Measurements from ENCODE around the gene NNAT. TPM values are rescaled to one million over a fixed set of nuclear protein-coding genes. Genes with fewer than 3 reads are reported as not detected.

The NNAT gene
- total and polyA plus RNA-seq, 10 donors = 0.20 to 0.35 (median 0.29) TPM; not detected in 5

- TF ChIP-seq POLR2A (IDR thresholded peaks at IDR 0.05) (no peak), POLR2AphosphoS5 (IDR thresholded peaks at IDR 0.05) (no peak), CTCF (IDR thresholded peaks at IDR 0.05 in 8 of 11, conservative IDR thresholded peaks at IDR 0.05 in 3 of 11) (no peak)
- peaks cover 0 to 4% (median 0%) of the 10 kb centered on the region in 7 donors for H3K27me3 ChIP-seq (replicated peaks in 1 of 7)
- H3K4me3 ChIP-seq = no peak overlapping the region
- peaks cover 0 to 4% (median 0%) of the 10 kb centered on the region in 8 donors for H3K9me3 ChIP-seq
- WGBS, 5 donors = 74 to 90% (median 76%) methylated on average over 4 of the region's 4 CpGs
- no peaks in the 10 kb centered on the region for H3K4me1 ChIP-seq
- intact Hi-C loops (cut with DNase I; ENCODE audit: low total_unique reads) = no loop called here
- DNase-seq = no peak
- H3K27ac ChIP-seq = no peak overlapping the region
- no peaks in the 10 kb centered on the region for H3K36me3 ChIP-seq
Measured at GRCh38 chr20:37474386-37474785, 46.7 kb upstream of the NNAT start.

- 73 to 85% (median 80%) methylated on average over 5 of the region's 5 CpGs for WGBS, 5 donors
- Histone ChIP-seq H3K27ac (no peak overlapping the region), H3K27me3 (replicated peaks in 1 of 7) (peaks cover 0 to 4% (median 0%) of the 10 kb centered on the region in 7 donors), H3K4me1 (no peaks in the 10 kb centered on the region), H3K9me3 (peaks cover 0 to 4% (median 0%) of the 10 kb centered on the region in 8 donors), H3K4me3 (no peak overlapping the region), H3K36me3 (no peaks in the 10 kb centered on the region)
- no peak for DNase-seq
- intact Hi-C loops (cut with DNase I; ENCODE audit: low total_unique reads) = no loop called here
- TF ChIP-seq CTCF (IDR thresholded peaks at IDR 0.05 in 8 of 11, conservative IDR thresholded peaks at IDR 0.05 in 3 of 11) (no peak), POLR2AphosphoS5 (IDR thresholded peaks at IDR 0.05) (no peak), POLR2A (IDR thresholded peaks at IDR 0.05) (no peak)
Measured at GRCh38 chr20:37475252-37475651, 45.8 kb upstream of the NNAT start.

- Histone ChIP-seq H3K4me1 (no peaks in the 10 kb centered on the region), H3K27me3 (replicated peaks in 1 of 7) (peaks cover 0 to 4% (median 0%) of the 10 kb centered on the region in 7 donors), H3K36me3 (no peaks in the 10 kb centered on the region), H3K27ac (no peak overlapping the region), H3K4me3 (no peak overlapping the region), H3K9me3 (peaks cover 0 to 4% (median 0%) of the 10 kb centered on the region in 8 donors)
- DNase-seq = no peak
- 50 to 93% (median 64%) methylated on average over 3 of the region's 3 CpGs for WGBS, 5 donors
- TF ChIP-seq POLR2AphosphoS5 (IDR thresholded peaks at IDR 0.05) (no peak), CTCF (IDR thresholded peaks at IDR 0.05 in 8 of 11, conservative IDR thresholded peaks at IDR 0.05 in 3 of 11) (no peak), POLR2A (IDR thresholded peaks at IDR 0.05) (no peak)
- intact Hi-C loops (cut with DNase I; ENCODE audit: low total_unique reads) = no loop called here
Measured at GRCh38 chr20:37477041-37477440, 44.0 kb upstream of the NNAT start.

- 78 to 87% (median 83%) methylated on average over 6 of the region's 6 CpGs for WGBS, 5 donors
- no peak overlapping the region for H3K27ac ChIP-seq
- intact Hi-C loops (cut with DNase I; ENCODE audit: low total_unique reads) = no loop called here
- H3K9me3 ChIP-seq = peaks cover 0 to 6% (median 0%) of the 10 kb centered on the region in 8 donors
- no peak for TF ChIP-seq POLR2A (IDR thresholded peaks at IDR 0.05)
- TF ChIP-seq CTCF (IDR thresholded peaks at IDR 0.05 in 8 of 11, conservative IDR thresholded peaks at IDR 0.05 in 3 of 11) = no peak
- TF ChIP-seq POLR2AphosphoS5 (IDR thresholded peaks at IDR 0.05) = no peak
- H3K4me1 ChIP-seq = no peaks in the 10 kb centered on the region
- H3K27me3 ChIP-seq (replicated peaks in 1 of 7) = peaks cover 0 to 4% (median 0%) of the 10 kb centered on the region in 7 donors
- no peak overlapping the region for H3K4me3 ChIP-seq
- DNase-seq = no peak
- H3K36me3 ChIP-seq = no peaks in the 10 kb centered on the region
Measured at GRCh38 chr20:37479266-37479665, 41.8 kb upstream of the NNAT start.

Data from spleen (tissue), 11 donors.